ENCODE results near the gene EVL. TPM values are rescaled to one million over a fixed set of nuclear protein-coding genes. Genes with fewer than 3 reads are reported as not detected.
"Not testable (repeated sequence)": the region's sequence is repeated elsewhere in the genome, so short reads cannot be mapped to it uniquely, and the experiment has no call there.

EVL gene
- polyA plus RNA-seq, 1 donor = 67.6 TPM

DNA sequence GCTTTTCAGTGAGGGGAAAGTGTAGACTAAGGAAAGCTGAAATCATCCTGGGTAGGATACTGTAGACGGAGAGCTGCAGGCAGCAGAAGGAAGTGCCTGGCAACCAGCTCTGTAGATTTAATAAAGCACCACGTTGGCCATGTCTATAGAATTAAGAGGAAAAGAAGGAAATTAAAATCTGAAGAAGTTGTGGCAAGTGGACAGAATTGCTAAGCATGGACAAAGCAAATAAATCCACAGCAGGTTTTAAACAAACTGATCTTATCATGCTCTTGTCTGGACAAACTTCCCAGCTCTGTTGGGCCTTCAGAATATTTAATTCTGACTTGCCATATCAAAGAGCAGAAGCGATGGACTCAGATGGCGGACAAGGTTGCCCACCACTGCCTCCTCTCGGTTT lies 27.2 kb upstream of the EVL start:
- no peak for DNase-seq

DNA sequence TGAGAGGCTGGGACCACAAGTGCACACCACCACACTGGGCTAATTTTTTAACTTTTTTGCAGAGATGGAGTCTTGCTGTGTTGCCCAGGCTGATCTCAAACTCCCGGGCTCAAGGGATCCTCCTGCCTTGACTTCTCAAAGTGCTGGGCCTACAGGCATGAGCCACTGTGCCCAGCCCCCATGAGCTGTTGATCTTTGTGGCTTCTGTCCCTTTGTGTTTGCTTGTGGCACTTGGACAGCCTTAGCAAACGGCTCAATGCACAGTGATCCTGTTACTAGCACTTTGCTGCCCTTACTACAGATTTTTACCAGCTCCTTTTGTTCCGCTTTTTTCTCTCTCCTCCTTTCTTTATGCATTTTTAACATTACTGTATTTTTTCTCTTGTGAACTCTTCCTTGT lies 25.3 kb upstream of the EVL start:
- no peak for DNase-seq

DNA sequence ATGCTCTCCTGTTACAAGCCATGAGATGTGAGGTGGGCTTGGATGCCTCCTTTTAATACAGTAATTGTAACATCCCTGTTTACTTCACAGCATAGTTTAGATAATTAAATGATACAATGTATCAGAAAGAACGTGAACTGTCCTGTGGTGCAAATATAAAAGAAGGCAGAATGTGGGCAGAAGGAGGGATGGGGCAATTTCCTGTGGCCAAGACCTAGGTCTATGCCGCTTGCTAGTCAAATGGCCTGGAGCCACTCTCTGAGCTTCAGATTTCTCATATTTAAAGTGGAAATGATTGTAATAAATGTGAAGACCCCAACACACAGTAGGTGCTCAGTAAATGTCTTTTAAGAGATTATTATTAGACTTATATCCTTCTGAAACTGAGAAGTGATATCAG lies 24.0 kb upstream of the EVL start:
- no peak for DNase-seq

DNA sequence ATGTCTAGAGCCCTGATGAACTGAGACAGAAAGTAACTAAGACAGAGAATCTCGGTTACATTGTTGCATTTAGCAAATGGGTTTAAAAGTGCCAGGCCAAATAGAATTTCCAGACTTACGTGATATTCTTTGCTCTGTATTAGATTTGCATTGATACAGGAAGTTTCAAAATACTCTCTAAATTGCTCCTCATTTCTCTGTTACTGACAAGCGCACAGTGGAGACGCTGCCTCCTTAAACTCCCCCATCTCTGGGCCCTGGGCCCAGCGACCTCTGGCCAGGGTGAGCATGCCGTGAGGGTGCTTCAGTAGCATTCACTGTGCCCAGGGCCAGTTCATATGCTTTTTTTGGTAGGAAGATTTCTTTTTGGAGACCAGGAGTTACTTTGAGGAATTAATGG lies 22.9 kb upstream of the EVL start:
- DNase-seq = no peak

DNA sequence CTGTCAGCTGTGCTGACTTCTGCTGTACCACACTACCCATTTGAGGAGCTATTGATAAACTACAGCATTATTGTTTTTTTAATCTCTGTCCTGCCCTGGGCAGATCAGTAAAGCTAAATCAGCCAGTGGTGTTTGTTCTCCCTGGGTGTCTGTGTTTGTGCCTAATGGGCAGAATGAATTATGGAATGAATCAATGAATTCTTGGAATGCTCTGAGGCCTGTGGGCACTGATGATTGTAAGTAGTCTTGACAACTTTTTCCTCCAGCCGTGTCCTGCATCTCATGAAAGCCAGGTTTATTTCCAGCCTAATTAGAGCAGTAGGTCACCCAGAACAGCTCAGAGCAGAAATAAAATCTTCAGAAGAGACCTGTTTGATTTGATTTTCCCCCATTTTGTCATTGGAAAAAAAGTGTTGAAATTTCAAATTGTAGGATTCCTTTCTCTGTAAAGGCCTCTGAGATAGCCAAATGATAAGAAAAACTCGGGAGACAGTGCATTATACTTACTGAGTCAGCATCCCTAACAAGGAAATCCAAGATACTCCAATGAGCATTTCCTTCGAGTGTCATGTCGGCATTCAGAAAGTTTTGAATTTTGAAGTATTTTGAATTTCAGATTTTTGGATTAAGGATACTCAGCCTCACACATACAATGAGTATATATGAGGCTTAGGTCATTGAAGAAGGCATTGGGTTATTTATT lies 19.4 kb upstream of the EVL start:
- DNase-seq = no peak

DNA sequence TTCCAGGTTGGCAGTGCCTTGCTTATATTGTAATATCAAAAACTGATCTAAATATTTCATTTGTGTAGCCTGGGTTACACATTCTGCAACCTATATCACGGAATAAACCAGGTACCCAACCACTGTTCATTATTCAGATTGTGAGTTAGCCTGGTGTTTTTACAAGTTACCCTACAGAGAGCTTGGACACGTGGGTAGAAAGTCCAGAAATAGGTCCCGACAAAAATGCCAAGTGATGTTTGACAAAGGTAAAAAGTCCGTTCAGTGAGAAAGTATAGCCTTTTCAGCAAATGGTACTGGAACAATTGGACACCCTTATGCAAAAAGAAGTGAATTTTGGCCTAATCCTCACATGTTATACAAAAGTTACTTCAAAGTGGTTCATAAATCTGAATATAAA lies 17.6 kb upstream of the EVL start:
- no peak for DNase-seq

DNA sequence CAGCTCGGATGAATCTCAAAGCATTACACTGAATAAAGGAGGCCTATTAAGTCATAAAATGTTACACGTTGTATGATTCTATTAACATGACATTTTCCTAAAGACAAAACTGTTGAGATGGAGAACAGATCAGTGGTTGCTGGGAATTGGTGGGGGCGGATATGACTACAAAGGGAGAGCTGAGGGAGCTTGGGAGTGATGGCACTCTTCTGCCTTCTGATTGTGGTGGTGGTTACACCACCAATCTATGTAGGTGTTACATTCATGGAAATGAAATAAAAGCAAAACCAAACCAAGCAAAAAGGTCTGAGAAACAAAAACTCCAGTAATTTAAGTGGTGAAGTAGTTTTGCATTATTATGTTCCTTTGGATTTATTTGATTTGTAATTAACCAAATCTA lies 16.4 kb upstream of the EVL start:
- no peak for DNase-seq

DNA sequence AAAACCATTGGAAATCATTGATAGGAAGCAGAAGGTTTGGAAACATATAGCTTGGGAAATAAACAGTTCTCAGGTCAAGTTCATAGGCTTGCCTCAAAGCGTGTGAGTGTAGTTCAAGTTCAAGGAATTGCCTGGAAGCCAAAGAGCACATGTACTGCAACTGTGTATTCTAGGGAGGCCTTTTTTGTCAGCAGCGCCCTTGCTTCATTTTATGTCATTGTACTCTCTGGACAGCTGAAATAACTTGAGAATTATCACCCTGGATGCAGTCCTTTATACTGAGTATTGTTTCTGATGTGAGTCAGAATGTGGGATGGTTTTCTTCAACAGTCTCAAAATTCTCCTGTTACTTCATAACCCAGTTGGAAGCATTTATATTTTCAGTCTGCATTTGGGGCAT lies 16.0 kb upstream of the EVL start:
- no peak for DNase-seq

DNA sequence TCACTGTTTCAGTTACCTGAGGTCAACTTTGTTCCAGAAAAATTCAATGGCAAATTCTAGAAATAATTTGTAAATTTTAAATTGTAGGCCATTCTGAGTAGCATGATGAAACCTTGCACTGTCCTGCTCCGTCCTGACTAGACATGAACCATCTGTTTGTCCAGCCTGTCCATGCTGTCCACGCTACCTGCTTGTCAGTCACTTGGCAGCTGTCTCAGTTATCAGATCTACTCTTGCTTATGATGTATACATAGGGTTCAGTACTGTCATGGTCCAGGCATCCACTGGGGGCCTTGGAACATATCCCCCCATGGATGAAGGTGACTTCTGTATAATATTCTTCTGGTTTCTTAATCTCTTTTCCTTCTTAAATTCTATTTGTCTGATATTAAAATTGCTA lies 14.1 kb upstream of the EVL start:
- no peak for DNase-seq

DNA sequence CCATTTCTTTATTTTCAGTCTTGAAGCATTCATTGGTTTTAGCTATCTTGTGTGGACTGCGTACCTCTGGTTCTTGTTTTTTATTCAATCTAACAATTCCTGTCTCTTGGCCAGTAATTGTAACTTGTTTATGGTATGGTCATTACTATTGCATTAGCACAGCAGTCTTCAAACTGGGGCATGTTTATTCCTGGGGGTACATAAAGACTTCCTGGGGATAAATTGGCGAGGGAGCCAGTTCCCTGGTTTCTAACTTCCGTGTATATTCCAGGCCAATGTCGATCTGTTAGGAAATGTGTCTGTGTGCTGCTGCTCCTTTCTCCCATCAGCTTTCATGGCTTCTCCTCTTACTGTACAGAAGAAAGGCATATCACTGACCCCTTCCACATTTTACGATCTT lies 13.7 kb upstream of the EVL start:
- no peak for DNase-seq

DNA sequence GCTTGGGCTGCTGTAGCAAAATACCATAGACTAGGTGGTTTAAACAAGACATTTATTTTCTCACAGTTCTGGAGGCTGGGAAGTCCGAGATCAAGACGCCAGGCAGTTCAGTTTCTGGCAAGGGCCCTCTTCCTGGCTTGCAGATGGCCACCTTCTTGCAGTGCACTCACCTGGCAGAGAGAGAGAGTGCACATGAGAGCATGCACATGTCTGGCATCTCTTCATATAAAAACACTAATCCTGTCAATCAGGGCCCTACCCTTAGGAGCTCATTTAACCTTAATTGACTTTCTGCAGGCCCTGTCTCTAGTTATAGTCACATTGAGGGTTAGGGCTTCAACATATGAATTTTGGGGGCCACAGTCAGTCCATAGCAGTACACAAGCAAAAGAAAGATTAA lies 12.4 kb upstream of the EVL start:
- DNase-seq = no peak

DNA sequence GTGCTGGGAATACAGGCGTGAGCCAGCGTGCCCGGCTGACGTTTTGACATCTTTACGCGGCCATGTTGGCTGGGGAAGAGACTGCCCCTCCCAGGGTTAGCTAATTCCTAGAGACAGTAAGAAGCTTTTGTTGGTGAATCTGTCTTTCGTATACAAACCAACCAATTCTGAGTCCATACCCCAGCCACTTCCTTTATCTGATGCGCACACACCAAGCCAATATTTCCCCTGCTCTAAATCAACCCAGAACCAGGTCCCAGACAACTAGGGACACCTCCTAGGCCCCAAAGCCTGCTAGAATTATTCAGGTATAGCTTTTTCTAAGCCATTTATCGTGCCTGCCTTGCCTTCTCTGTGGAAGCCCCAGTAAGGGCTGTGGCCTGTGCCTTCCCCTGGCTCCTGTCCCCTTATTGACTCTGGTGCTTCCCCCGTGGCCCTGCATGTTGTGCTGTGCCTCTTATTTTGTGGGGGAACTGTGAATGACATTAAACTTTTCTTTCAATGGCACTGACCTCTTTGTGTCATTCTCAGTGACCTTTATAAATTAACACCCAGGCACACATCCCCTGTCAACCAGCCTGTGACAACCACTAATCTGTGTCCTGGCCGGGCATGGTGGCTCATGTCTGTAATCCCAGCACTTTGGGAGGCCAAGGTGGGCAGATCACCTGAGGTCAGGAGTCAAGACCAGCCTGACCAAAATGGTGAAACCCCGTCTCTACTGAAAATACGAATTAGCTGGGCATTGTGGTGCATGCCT lies 10.7 kb upstream of the EVL start:
- DNase-seq = no peak

DNA sequence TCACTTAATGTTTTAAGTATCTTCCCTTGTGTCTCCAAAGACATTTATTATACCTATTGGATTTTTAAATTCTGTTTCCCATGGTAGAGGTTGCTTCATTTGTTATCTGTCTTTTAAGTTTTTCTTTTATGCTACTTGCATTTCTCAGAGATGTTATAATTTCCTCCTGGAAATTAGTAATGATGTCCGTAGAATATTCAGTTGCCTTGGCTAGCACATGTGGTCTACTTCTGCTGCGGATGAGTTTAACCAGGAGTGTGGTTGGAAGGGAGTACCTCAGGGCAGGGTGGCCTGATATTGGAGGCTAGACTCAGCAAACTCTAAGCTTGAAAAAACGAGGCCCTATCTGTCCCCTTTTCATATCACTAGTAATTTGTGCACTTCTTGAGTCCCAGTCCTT lies 8.8 kb upstream of the EVL start:
- no peak for DNase-seq

DNA sequence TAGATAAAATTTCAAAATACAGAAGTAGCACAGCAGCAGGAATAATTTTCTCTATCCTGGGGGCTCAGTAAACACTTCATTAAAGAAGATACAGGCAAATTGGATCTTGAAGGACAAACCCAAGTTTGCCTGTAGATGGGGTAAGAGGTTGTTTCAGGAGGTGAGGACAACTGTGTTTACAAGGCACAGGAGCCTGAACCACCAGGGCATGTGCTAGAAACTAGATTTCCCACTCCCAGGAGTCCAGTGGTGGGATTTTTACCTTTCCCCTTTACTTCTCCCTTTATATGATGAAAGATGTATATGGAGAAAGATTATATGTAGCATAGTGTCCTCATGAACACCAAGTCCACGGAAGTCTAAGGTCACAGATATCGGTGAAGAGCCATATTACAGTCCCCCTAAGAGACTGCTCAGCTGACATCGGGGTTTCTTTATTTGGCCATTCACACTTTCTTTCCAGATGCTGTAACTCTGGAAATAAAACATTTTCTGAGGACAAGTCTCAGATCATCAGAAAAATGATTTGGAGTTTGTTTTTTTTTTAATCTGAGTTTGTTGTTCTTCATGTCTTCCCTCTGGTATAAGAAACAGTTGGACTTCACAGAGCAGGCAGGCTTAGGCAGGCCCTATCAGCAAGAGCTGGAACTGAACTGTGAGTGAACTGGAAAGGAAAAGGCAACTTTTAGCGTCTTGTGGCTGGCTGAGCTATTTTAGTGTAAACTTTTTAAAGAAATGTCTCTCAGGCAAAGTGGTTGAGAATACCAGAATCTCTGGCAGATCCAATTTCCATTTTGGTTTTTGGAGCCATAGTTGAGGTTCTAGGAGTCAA lies 8.0 kb upstream of the EVL start:
- DNase-seq = no peak

DNA sequence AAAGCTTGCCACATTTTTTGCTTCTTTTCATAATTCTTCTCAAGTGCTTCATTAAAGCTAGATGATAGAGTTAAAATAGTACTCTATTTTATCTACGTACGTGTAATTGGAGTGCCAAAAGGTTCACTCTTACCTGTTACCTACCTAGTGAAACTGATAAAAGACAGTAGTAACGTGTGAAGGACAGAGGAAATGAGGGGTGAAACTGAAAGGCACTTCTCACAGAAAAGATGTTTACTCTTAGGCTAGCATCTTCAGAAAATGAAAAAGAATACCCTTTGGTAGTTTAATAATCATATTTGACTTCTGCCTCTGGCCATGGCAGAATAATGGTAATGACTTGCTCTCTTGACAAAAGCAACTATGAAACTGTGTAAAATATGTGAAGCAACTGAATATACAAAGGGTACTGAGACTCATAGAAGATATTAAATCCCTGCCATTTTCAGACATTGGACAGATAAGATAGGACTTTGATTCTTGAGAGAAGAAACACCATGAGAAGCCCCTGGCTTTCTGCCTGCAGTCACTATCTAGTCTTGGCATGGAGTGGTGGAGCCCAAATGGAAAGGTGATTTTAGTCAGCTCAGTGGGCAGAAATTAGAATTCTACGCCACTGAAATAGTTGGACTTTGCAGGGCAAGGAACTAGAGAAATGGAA lies 6.3 kb upstream of the EVL start:
- no peak for DNase-seq

DNA sequence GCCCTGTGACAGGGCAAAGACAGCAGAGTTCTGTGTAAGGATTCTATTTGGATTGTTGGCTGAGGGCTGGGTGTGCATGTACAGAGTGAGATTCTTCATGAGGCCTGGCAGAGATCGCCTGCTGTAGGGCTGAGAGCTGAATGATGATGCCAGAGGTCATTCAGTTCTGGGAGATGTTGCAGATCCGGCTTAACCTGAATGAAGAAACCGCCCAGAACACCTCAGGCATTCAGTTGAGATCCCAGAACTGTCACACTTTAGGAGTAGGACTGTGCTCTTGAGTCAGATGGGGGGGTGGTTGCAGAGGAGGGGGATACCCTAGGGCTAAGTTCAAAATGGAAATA lies 5.8 kb upstream of the EVL start:
- DNase-seq = no peak

DNA sequence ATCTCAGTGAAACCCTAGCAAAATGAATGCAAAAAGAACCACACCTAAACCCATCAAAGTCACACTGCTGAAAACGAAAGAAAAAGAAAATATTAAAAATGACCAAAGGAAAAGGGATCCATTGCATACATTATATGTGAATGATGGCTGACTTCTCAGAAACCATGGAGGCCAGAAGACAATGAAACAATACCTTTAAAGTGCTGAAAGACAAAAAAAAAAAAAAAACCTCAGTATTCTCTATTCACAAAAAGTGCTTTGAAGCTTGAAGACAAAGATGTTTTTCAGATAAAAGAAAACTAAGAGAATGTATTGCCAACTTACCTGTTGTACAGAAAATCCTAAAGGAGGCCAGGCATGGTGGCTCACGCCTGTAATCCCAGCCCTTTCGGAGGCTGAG lies 4.5 kb upstream of the EVL start:
- DNase-seq = no peak

DNA sequence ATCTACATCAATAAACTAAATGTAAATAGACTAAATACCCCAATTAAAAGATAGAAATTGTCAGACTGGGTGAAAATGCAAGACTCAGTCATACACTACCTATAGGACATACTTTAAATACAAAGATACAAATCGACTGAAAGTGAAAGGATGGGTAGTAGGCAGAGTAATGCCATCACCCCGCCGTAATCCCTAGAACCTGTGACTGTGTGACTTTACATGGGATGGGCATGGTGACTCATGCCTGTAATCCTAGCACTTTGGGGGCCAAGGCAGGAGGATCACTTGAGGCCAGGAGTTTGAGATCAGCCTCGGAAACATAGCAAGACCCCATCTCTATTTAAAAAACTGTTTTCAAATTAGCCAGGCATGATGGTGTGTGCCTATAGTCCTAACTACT lies 2.6 kb upstream of the EVL start:
- DNase-seq = no peak

DNA sequence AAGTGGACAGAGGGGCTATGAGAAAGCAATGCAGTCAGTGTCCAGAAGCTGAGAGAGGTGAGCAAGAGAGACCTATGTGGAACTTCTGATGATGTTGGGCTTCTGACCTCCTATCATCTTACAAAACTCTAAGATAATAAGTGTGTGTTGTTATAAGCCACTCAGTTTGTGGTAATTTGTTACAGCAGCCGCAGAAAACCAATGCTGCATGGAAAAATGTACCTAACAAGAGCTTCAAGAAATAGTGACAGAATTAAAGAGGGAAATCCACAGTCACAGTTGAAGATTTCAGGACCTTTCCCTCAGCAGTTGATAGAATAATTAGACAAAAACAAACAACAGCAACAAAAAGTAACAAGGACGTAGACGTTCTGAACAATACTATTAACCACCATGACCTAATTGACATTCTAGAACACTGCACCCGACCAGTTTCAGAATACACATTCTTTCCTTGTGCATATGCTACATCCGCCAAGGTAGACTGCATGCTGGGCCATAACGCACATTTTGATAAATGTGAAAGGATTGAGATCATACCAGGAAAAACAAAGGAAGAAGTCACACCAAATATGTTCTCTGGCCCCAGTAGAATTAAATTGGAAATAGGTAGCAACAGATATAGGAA lies 1.8 kb upstream of the EVL start:
- DNase-seq = no peak

DNA sequence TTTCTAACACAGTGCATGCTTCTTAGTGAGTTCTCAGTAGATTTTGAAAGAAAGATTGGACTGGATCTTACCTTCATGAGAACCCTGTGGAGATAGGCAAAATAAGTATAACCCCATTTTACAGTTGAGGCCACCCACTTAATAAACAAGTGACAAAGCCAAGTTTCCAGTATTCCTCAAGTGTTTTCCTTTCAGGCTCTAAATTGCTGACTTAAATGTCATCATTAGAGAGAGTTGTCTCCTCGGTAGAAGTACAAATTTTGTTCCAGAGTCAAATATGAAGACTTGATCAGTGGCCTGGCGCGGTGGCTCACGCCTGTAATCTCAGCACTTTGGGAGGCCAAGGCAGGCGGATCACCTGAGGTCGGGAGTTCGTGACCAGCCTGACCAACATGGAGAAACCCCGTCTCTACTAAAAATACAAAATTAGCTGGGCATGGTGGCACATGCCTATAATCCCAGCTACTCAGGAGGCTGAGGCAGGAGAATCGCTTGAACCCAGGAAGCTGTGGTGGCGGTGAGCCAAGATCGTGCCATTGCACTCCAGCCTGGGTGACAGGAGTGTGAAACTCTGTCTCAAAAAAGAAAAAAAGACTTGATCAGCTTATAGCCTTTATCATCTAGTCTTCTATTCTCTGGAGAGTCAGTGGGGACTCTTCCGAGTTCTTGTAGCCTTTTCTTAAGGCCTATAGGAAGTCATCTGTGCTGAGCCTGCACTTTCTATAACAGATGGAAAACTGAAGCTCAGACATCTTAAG lies 708 bp upstream of the EVL start:
- DNase-seq = not testable (repeated sequence)

DNA sequence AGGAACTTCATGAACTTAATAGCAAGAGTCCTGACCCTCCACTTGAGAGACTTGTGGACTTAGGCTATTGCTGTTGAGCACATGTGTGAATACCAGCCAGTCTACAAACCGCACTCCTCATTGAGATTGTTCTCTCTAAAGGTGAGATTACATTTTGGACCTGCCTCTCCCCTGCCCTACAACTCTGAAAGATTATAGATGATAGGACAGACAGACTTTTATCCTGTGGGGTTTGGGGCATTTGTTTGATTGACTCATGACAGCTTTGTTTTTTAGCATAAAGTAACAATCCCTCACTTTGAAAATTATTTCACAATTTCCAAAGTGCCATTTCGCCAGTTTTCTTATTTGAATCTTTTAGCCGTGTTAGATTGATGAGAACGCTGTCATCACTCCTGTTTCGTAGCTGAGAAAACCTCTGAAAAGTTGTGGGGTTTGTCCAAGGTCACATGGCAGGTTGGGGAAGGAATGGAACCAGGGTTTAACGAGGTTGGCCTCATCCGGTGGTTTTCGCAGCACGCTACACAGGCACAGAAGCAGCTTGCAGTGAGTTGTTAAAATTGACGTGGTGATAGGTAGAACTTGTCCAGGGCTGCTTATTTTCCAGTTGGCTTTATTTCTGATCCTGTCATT lies 836 bp downstream of the EVL start:
- no peak for DNase-seq

DNA sequence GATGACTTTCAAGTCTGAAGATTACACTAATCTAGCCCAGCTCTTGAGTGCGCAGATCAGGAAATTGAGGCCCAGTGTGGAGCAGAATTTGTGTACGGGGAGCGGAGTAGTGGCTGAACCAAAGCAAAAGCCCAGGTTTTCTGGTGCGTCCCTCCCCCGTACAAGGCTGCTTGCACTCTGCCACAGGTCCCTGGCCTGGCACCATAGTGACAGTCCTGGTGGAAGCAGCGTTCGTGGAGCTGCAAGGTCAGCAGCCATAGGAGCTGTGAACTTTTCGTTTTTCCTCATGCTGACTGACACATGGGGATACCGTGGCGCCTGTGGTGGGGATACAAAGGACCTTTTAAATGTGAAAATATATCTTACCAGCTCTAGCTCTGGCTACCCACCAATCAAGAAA lies 1.7 kb downstream of the EVL start:
- DNase-seq = no peak
